Measurements from ENCODE around the gene BLM.

DNA sequence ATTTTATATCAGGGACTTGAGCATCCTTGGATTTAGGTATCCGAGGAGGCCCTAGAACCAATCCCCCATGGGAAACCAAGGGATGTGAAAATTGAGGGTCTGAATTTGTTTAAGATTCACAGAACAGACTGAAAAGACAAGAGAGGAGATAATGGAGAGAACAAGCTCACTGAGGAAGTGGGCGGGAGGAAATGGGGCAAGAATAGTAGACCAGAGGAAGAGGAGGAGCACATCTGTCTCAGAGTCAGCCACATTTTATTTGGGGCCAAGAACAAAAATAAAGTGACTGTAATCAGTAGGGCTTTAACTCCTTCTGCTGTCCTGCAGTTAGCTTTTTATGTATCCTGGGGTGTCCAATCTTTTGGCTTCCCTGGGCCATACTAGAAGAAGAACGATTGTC lies 63.8 kb downstream of the BLM start:
- TF ChIP-seq EZH2 (IDR thresholded peaks at IDR 0.05; ENCODE audit: insufficient read depth, poor library complexity, severe bottlenecking): no peak
- TF ChIP-seq EZH2phosphoT487 (IDR thresholded peaks at IDR 0.05; ENCODE audit: insufficient read depth, low read depth): no peak

Data from GM23248 (cell line).